HepG2 (cell line): ENCODE data around the gene C20orf204. TPM values are rescaled to one million over a fixed set of nuclear protein-coding genes. Genes with fewer than 3 reads are reported as not detected.
A peak's percentile ranks its signal among the peaks of the same experiment; 100 is the strongest.

Source experiments
- BRCA1 ChIP-seq: sonication (generic); formaldehyde crosslinking; IDR thresholded peaks from 2 replicates; pipeline ENCODE4 v1.4.0; 2020; ENCODE audit warnings: missing genetic modification reagents
- CENPT ChIP-seq: sonication (generic); formaldehyde crosslinking; IDR thresholded peaks from 2 replicates; pipeline ENCODE4 v1.8.0; 2022; ENCODE audit warnings: low read depth, mild to moderate bottlenecking, moderate library complexity, missing genetic modification reagents
- CENPX ChIP-seq: sonication (generic); formaldehyde crosslinking; IDR thresholded peaks from 2 replicates; pipeline ENCODE4 v1.9.0; 2021; ENCODE audit warnings: mild to moderate bottlenecking, missing genetic modification reagents, moderate library complexity
- EED ChIP-seq: sonication (generic); formaldehyde crosslinking; IDR thresholded peaks from 2 replicates; pipeline ENCODE4 v1.5.0; 2020; ENCODE audit warnings: mild to moderate bottlenecking, missing genetic modification reagents
- FOXC1 ChIP-seq: sonication (generic); formaldehyde crosslinking; IDR thresholded peaks from 2 replicates; pipeline ENCODE4 v1.8.0; 2022; ENCODE audit warnings: mild to moderate bottlenecking, missing genetic modification reagents, borderline replicate concordance
- IKZF4 ChIP-seq: sonication (generic); formaldehyde crosslinking; IDR thresholded peaks from 2 replicates; pipeline ENCODE4 v1.5.1; 2020; ENCODE audit warnings: borderline replicate concordance, mild to moderate bottlenecking, low read depth, missing genetic modification reagents; ENCODE audit errors: not compliant biosample characterization
- IRF1 ChIP-seq: sonication (generic); formaldehyde crosslinking; IDR thresholded peaks from 2 replicates; pipeline ENCODE4 v1.4.0; 2020; ENCODE audit warnings: low read depth, mild to moderate bottlenecking, missing genetic modification reagents
- KDM5B ChIP-seq: sonication (generic); formaldehyde crosslinking; IDR thresholded peaks from 2 replicates; pipeline ENCODE4 v1.4.0; 2020; ENCODE audit warnings: missing genetic modification reagents, mild to moderate bottlenecking, borderline replicate concordance
- KLF6 ChIP-seq: IDR thresholded peaks from 2 replicates; pipeline ENCODE4 v1.8.0; 2016; ENCODE audit warnings: missing biosample characterization, missing genetic modification reagents
- MAFG ChIP-seq: sonication (generic); formaldehyde crosslinking; IDR thresholded peaks from 2 replicates; pipeline ENCODE4 v1.5.1; 2020; ENCODE audit warnings: mild to moderate bottlenecking, missing genetic modification reagents
- MBD4 ChIP-seq: IDR thresholded peaks from 2 replicates; pipeline ENCODE4 v1.6.1; 2012; ENCODE audit warnings: low read length, inconsistent platforms, borderline replicate concordance
- NAIF1 ChIP-seq: sonication (generic); formaldehyde crosslinking; IDR thresholded peaks from 2 replicates; pipeline ENCODE4 v1.5.0; 2020; ENCODE audit warnings: mild to moderate bottlenecking, missing genetic modification reagents, borderline replicate concordance
- NCOA1 ChIP-seq: sonication (generic); formaldehyde crosslinking; IDR thresholded peaks from 2 replicates; pipeline ENCODE4 v1.9.0; 2021; ENCODE audit warnings: missing genetic modification reagents
- NFE2L2 ChIP-seq: fragments of 150-350 bp; IDR thresholded peaks from 2 replicates; pipeline ENCODE4 v1.6.1; 2014; ENCODE audit warnings: low read length
- PCBP1 ChIP-seq: fragments of 200-400 bp; formaldehyde crosslinking; IDR thresholded peaks from 2 replicates; pipeline ENCODE4 v1.6.1; 2017; ENCODE audit warnings: mild to moderate bottlenecking, low read depth, low read length, borderline replicate concordance
- PRPF4 ChIP-seq: fragments of 200-400 bp; formaldehyde crosslinking; IDR thresholded peaks from 2 replicates; pipeline ENCODE4 v1.6.1; 2016; ENCODE audit warnings: low read length, low read depth; ENCODE audit not compliant: poor library complexity, severe bottlenecking
- RFXANK ChIP-seq: IDR thresholded peaks from 2 replicates; pipeline ENCODE4 v1.6.1; 2016
- SMAD1 ChIP-seq: sonication (generic); formaldehyde crosslinking; IDR thresholded peaks from 2 replicates; pipeline ENCODE4 v1.4.0; 2020; ENCODE audit warnings: missing genetic modification reagents, low read depth, mild to moderate bottlenecking, borderline replicate concordance
- SMAD9 ChIP-seq: sonication (generic); formaldehyde crosslinking; IDR thresholded peaks from 2 replicates; pipeline ENCODE4 v1.5.1; 2020; ENCODE audit warnings: mild to moderate bottlenecking, missing genetic modification reagents
- TCF7L2 ChIP-seq: IDR thresholded peaks from 2 replicates; pipeline ENCODE4 v1.6.1; 2011; ENCODE audit warnings: mild to moderate bottlenecking, low read depth, low read length, moderate library complexity
- YEATS4 ChIP-seq: sonication (generic); formaldehyde crosslinking; IDR thresholded peaks from 2 replicates; pipeline ENCODE4 v1.4.0; 2020; ENCODE audit warnings: missing genetic modification reagents, borderline replicate concordance
- ZBTB8A ChIP-seq: sonication (generic); formaldehyde crosslinking; IDR thresholded peaks from 2 replicates; pipeline ENCODE4 v1.4.0; 2020; ENCODE audit warnings: mild to moderate bottlenecking, low read depth, missing genetic modification reagents, borderline replicate concordance
- ZC3H4 ChIP-seq: sonication (generic); formaldehyde crosslinking; IDR thresholded peaks from 2 replicates; pipeline ENCODE4 v1.4.0; 2020; ENCODE audit warnings: missing genetic modification reagents, borderline replicate concordance
- ZFAT ChIP-seq: sonication (generic); formaldehyde crosslinking; conservative IDR thresholded peaks from 2 replicates; pipeline ENCODE4 v1.8.1; 2023; ENCODE audit warnings: missing genetic modification reagents, inconsistent platforms
- ZNF20 ChIP-seq: sonication (generic); formaldehyde crosslinking; IDR thresholded peaks from 2 replicates; pipeline ENCODE4 v1.4.0; 2020; ENCODE audit warnings: mild to moderate bottlenecking, moderate library complexity, missing genetic modification reagents
- ZNF549 ChIP-seq: sonication (generic); formaldehyde crosslinking; IDR thresholded peaks from 2 replicates; pipeline ENCODE4 v1.5.0; 2020; ENCODE audit warnings: missing genetic modification reagents
- ZNF589 ChIP-seq: sonication (generic); formaldehyde crosslinking; conservative IDR thresholded peaks from 2 replicates; pipeline ENCODE4 v1.8.0; 2022; ENCODE audit warnings: mild to moderate bottlenecking, moderate library complexity, missing genetic modification reagents
- polyA plus RNA-seq, 8 experiments: library from polyadenylated mRNA; depleted of rRNA in 3 of 8; stranded (reverse) in 7 of 8; unstranded in 1 of 8; fragments of >200 nt; fragmentation: Illumina TruSeq in 4 of 8; extraction: Trizol in 4 of 8; gene quantifications; 2 replicates each; pipeline versions ENCODE4 v1.2.1 to v1.2.3, GENCODE V29; 2011 to 2016; ENCODE audit warnings: low read depth in 4 of 8, missing spikeins in 1 of 8, mixed read lengths in 1 of 8; ENCODE audit not compliant: insufficient read depth in 1 of 8
- total RNA-seq, 5 experiments: library from RNA; depleted of rRNA; stranded (reverse); fragments of >200 nt; fragmentation: Illumina TruSeq; extraction: Trizol; gene quantifications; 2 replicates each; pipeline ENCODE4 v1.2.3, GENCODE V29; 2016; ENCODE audit warnings: low read depth in 1 of 5
- TF ChIP-seq, protein P1 (sequence below): IDR thresholded peaks from 2 replicates; pipeline ENCODE4 v1.6.1; 2016
- TF ChIP-seq, protein P2 (sequence below): sonication (generic); formaldehyde crosslinking; IDR thresholded peaks from 2 replicates; pipeline ENCODE4 v1.5.0; 2020; ENCODE audit warnings: mild to moderate bottlenecking, missing genetic modification reagents

The C20orf204 gene
- total and polyA plus RNA-seq, 2 of the 13 experiments (the other 11 are each of a cell fraction or from before 2014, with no cell fraction given), result 22.1 to 80.0 TPM

GRCh38 chr20:64023361-64024140, 12.4 kb upstream of the C20orf204 start (continued):
- TF ChIP-seq, protein P1, sequence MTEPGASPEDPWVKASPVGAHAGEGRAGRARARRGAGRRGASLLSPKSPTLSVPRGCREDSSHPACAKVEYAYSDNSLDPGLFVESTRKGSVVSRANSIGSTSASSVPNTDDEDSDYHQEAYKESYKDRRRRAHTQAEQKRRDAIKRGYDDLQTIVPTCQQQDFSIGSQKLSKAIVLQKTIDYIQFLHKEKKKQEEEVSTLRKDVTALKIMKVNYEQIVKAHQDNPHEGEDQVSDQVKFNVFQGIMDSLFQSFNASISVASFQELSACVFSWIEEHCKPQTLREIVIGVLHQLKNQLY (CRISPR knock-in tag), result no peak
- no peak for TF ChIP-seq ZNF549 (CRISPR knock-in tag)
- no peak for TF ChIP-seq IRF1
- TF ChIP-seq NAIF1 (CRISPR knock-in tag), result no peak
- no peak for TF ChIP-seq RFXANK (CRISPR knock-in tag)
- TF ChIP-seq FOXC1 (CRISPR knock-in tag), result peak; percentile 62; the same call in 1 of the 2 replicates
- no peak for TF ChIP-seq SMAD9
- no peak for TF ChIP-seq EED (CRISPR knock-in tag)
- TF ChIP-seq MBD4, result no peak
- no peak for TF ChIP-seq ZNF589 (CRISPR knock-in tag)
- no peak for TF ChIP-seq BRCA1 (CRISPR knock-in tag)
- TF ChIP-seq CENPT, result peak; percentile 70; the same call in 1 of the 2 replicates
- TF ChIP-seq NCOA1 (CRISPR knock-in tag), result no peak
- TF ChIP-seq IKZF4 (CRISPR knock-in tag), result no peak
- no peak for TF ChIP-seq ZBTB8A (CRISPR knock-in tag)
- TF ChIP-seq KLF6 (CRISPR knock-in tag), result no peak
- no peak for TF ChIP-seq CENPX (CRISPR knock-in tag)
- TF ChIP-seq ZNF20 (CRISPR knock-in tag), result no peak
- TF ChIP-seq PRPF4, result no peak
- no peak for TF ChIP-seq YEATS4 (CRISPR knock-in tag)
- peak; percentile 88 for TF ChIP-seq KDM5B
- TF ChIP-seq PCBP1, result no peak
- peak; percentile 31; the same call in 1 of the 2 replicates for TF ChIP-seq ZC3H4
- TF ChIP-seq NFE2L2, result no peak
- TF ChIP-seq ZFAT (CRISPR knock-in tag), result no peak
- TF ChIP-seq TCF7L2, result no peak
- TF ChIP-seq MAFG (CRISPR knock-in tag), result no peak
- TF ChIP-seq SMAD1 (CRISPR knock-in tag), result peak; percentile 46; the same call in 1 of the 2 replicates
- TF ChIP-seq, protein P2, sequence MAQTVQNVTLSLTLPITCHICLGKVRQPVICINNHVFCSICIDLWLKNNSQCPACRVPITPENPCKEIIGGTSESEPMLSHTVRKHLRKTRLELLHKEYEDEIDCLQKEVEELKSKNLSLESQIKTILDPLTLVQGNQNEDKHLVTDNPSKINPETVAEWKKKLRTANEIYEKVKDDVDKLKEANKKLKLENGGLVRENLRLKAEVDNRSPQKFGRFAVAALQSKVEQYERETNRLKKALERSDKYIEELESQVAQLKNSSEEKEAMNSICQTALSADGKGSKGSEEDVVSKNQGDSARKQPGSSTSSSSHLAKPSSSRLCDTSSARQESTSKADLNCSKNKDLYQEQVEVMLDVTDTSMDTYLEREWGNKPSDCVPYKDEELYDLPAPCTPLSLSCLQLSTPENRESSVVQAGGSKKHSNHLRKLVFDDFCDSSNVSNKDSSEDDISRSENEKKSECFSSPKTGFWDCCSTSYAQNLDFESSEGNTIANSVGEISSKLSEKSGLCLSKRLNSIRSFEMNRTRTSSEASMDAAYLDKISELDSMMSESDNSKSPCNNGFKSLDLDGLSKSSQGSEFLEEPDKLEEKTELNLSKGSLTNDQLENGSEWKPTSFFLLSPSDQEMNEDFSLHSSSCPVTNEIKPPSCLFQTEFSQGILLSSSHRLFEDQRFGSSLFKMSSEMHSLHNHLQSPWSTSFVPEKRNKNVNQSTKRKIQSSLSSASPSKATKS (CRISPR knock-in tag), result no peak
